Measurements from ENCODE around the gene NEGR1. TPM values are rescaled to one million over a fixed set of nuclear protein-coding genes. Genes with fewer than 3 reads are reported as not detected.

NEGR1 gene
- total RNA-seq, 4 donors from 2014 or later: 33.3 to 73.0 (median 54.1) TPM

DNA sequence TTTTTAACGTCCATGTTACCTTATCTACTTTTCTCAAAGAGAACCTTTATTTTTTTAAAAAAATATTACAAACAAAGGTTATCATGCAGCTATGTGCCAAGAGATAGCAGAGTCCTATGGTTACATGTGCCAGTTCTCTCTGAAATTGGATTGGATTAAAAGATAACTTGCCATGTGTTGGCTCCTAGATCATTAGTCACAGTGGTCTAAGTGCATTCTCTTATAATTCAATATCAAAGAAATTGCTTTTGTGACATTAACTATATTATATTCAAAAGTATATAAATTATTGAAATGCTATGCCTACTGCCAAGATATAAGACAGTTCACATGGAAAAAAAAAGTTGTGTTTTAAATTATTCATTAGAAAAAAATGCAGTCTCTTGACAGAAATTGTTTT is 494.2 kb downstream of the NEGR1 start:
- Histone ChIP-seq H3K36me3 (no peaks in the 10 kb centered on the region), H3K4me1 (peaks cover 0 to 19% (median 5%) of the 10 kb centered on the region in 3 donors), H3K4me3 (no peak overlapping the region), H3K9me3 (no peaks in the 10 kb centered on the region), H3K27me3 (no peaks in the 10 kb centered on the region), H3K27ac (no peak overlapping the region)
- no peak for TF ChIP-seq POLR2AphosphoS5 (IDR thresholded peaks at IDR 0.05)
- no peak for TF ChIP-seq EP300 (IDR thresholded peaks at IDR 0.05)
- TF ChIP-seq POLR2A (IDR thresholded peaks at IDR 0.05): no peak
- TF ChIP-seq, protein P1, sequence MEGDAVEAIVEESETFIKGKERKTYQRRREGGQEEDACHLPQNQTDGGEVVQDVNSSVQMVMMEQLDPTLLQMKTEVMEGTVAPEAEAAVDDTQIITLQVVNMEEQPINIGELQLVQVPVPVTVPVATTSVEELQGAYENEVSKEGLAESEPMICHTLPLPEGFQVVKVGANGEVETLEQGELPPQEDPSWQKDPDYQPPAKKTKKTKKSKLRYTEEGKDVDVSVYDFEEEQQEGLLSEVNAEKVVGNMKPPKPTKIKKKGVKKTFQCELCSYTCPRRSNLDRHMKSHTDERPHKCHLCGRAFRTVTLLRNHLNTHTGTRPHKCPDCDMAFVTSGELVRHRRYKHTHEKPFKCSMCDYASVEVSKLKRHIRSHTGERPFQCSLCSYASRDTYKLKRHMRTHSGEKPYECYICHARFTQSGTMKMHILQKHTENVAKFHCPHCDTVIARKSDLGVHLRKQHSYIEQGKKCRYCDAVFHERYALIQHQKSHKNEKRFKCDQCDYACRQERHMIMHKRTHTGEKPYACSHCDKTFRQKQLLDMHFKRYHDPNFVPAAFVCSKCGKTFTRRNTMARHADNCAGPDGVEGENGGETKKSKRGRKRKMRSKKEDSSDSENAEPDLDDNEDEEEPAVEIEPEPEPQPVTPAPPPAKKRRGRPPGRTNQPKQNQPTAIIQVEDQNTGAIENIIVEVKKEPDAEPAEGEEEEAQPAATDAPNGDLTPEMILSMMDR (IDR thresholded peaks at IDR 0.05): no peak
- no peak for ATAC-seq
- 46 to 83% methylated on average over 1 of the region's 1 CpG for WGBS, 2 donors (ENCODE audit: low coverage in 1 of 2)

DNA sequence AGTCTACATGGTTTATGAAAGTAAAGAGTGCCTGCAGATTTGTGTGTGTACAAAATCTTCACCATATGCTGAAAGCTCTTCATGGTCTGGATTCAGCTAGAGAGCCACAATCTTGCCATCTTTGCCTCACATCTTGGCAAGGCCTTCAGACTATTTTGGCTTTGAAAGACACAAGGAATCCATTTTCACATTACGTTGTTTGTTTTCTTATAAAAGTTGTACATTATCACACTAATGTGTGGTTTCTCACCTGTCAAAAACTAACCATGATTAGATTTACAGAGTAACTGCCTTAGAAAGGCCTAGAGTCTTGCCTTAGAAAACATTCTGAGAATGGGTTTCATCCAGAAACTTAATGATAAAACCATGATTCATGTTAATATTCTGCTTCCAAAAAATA is 494.6 kb downstream of the NEGR1 start:
- Histone ChIP-seq H3K4me1 (peaks cover 0 to 23% (median 5%) of the 10 kb centered on the region in 3 donors), H3K27me3 (no peaks in the 10 kb centered on the region), H3K27ac (no peak overlapping the region), H3K4me3 (no peak overlapping the region), H3K9me3 (no peaks in the 10 kb centered on the region), H3K36me3 (no peaks in the 10 kb centered on the region)
- ATAC-seq: no peak
- TF ChIP-seq, protein P1 (IDR thresholded peaks at IDR 0.05): no peak
- TF ChIP-seq POLR2A (IDR thresholded peaks at IDR 0.05): no peak
- TF ChIP-seq POLR2AphosphoS5 (IDR thresholded peaks at IDR 0.05): no peak
- no peak for TF ChIP-seq EP300 (IDR thresholded peaks at IDR 0.05)
- 82 to 91% methylated on average over 1 of the region's 1 CpG for WGBS, 2 donors (ENCODE audit: low coverage in 1 of 2)

DNA sequence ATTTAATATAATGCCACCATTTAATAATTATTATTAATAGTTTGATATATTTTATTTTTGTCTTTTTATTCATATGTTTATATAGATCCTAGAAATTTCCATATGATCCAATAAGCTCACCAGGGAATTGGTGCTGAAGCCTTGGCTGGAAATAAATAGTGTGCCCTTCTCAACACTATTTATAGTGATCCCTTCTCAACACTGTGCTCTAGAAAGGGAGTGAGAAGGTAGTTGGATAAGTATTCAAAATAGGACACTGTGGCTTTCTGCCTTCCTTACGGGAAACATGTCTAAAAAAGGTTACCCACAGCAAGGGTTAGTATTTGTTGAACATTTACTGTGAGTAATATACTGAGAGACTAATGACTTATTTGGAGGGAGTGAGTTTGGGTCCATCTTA is 496.1 kb downstream of the NEGR1 start:
- Histone ChIP-seq H3K27ac (no peak overlapping the region), H3K4me1 (peaks cover 0 to 23% (median 5%) of the 10 kb centered on the region in 3 donors), H3K36me3 (no peaks in the 10 kb centered on the region), H3K27me3 (no peaks in the 10 kb centered on the region), H3K9me3 (no peaks in the 10 kb centered on the region), H3K4me3 (no peak overlapping the region)
- no peak for ATAC-seq
- 60 to 89% methylated on average over 1 of the region's 1 CpG for WGBS, 2 donors (ENCODE audit: low coverage in 1 of 2)
- no peak for TF ChIP-seq POLR2AphosphoS5 (IDR thresholded peaks at IDR 0.05)
- TF ChIP-seq, protein P1 (IDR thresholded peaks at IDR 0.05): no peak
- TF ChIP-seq EP300 (IDR thresholded peaks at IDR 0.05): no peak
- no peak for TF ChIP-seq POLR2A (IDR thresholded peaks at IDR 0.05)

DNA sequence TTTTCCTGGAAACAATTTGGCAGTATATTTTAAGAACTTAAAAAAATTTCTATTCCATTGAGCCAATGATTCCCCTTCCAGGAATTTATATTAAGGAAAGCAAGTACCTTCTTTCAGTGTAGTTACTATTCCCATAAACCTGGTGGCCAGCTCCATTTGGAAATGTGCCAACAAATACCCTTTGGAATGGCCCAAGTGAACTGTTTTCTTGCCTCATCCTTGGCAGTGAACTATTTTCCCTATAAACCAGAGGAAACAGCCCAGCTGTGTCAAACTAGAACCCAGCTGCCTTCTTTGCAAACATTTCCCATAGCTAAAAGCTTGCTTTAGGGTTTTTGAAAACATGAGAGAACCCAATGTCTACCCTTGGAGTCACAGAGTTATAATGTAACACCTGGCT is 496.9 kb downstream of the NEGR1 start:
- ATAC-seq: no peak
- H3K27me3 ChIP-seq: no peaks in the 10 kb centered on the region
- peaks cover 0 to 23% (median 5%) of the 10 kb centered on the region in 3 donors for H3K4me1 ChIP-seq
- no peak overlapping the region for H3K27ac ChIP-seq
- no peaks in the 10 kb centered on the region for H3K9me3 ChIP-seq
- no peak overlapping the region for H3K4me3 ChIP-seq
- TF ChIP-seq POLR2AphosphoS5 (IDR thresholded peaks at IDR 0.05) (no peak), EP300 (IDR thresholded peaks at IDR 0.05) (no peak), POLR2A (IDR thresholded peaks at IDR 0.05) (no peak)
- TF ChIP-seq, protein P1 (IDR thresholded peaks at IDR 0.05): no peak
- no peaks in the 10 kb centered on the region for H3K36me3 ChIP-seq

DNA sequence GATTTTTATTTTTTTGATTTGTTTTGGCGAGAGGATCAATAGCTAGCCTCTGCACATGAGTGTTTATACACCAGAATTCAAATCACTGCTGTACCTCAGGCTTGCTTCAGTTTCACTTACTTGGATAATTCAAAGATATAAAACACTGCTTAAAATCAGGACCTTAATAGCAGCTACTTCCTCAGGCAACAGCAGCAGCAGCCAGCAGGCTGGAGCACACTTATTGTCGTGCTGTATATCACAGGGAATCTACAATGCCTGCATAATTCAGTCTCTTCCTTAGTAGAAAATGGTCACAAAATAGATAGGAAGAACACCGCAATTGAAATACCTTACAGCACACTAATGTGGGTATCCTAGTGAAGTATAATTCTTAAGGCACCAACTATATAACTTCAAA is 497.3 kb downstream of the NEGR1 start:
- H3K4me1 ChIP-seq: peaks cover 0 to 23% (median 5%) of the 10 kb centered on the region in 3 donors
- no peaks in the 10 kb centered on the region for H3K27me3 ChIP-seq
- no peak overlapping the region for H3K27ac ChIP-seq
- TF ChIP-seq EP300 (IDR thresholded peaks at IDR 0.05): no peak
- no peak for TF ChIP-seq POLR2A (IDR thresholded peaks at IDR 0.05)
- TF ChIP-seq, protein P1 (IDR thresholded peaks at IDR 0.05): no peak
- no peak for TF ChIP-seq POLR2AphosphoS5 (IDR thresholded peaks at IDR 0.05)
- no peak for ATAC-seq
- no peaks in the 10 kb centered on the region for H3K36me3 ChIP-seq
- 41 to 68% methylated on average over 3 of the region's 3 CpGs for WGBS, 2 donors (ENCODE audit: low coverage in 1 of 2)
- H3K9me3 ChIP-seq: no peaks in the 10 kb centered on the region
- no peak overlapping the region for H3K4me3 ChIP-seq

All from gastroesophageal sphincter (tissue), 4 donors.